NCI-H128 (cell line): Measurements from ENCODE around the gene FOXD2.

ENCODE experiments used
- DNase-seq: peaks from one replicate; lab custom pipeline; 2025; ENCODE audit not compliant: unreplicated experiment; lab: John Stamatoyannopoulos, UW

Gene FOXD2

DNA sequence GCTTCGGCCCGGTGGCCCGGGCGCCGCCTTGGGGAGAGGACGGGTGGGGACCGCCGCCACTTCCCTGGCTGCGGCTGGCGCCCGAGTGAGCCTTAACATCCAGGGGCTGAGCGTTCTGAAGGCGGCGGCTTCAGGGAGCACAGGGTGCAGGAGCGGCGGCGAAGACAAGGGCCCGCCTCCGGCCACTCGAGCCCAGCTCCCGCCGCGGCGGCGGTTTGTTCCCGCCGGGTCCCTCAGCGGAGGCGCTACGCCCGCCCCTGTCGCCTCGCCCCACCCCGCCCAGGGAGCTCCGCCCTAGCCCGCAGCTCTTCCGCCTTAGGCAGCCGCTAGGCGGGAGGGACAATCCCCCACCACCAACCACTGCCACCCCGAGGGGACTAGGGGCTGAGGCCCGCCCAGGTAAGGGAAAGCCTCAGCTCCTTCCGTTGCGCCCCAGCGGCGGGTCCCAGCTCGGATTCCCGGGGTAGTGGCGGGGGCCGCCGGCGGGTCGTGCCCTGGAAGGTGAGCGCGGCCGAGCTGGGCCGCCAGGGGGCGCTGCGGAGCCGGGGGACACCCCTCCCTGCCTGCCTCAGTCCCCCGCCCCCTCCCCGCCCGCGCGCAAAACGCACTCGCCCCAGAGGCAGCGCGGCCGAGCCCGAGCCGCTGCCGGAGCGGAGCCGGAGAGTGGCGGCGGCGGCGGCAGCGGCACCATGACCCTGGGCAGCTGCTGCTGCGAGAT lies at the start of gene FOXD2:
Gene FOXD2 (plus strand): TSS at position 598 of the 718 bp plus-strand sequence. CDS start 92 bp downstream, at position 690.
- DNase-seq, result peak; percentile 96

DNA sequence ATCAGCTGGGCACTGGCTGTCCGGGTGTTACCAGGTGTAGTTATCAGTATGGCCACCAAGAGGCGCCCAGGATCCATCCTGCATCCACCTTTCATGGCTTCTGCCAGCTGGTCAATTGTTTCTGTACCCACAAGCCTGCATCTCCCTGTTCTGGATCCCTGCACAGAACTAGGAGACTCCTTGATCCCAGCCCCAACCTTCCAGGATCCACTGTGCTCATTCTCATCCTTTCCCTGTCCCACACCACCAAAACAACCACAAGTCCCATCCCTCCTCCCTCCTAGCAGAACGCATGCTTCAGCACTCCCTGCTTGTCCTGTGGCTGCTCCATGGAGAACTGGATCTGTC lies 49.0 kb upstream of the FOXD2 start:
- peak; percentile 19 for DNase-seq

DNA sequence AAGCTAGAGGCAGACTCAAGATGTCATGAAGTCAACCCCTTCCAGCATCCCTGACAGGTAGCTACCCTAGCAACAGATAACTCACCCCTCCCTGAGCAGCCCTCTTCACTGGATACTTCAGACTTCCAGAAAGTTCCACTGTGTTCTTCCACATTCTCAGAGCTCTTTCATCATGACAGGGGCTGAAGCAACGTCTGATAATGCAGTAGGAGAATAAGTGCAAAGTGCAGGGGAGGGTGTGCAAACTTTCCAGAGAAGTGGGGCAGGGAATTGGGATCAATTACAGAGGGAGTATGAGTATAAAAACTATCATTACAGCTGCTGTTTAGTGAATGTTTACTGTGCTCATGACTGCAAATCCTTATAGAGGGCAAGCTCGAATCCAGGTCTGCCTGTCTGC lies 48.1 kb upstream of the FOXD2 start:
- no peak for DNase-seq

DNA sequence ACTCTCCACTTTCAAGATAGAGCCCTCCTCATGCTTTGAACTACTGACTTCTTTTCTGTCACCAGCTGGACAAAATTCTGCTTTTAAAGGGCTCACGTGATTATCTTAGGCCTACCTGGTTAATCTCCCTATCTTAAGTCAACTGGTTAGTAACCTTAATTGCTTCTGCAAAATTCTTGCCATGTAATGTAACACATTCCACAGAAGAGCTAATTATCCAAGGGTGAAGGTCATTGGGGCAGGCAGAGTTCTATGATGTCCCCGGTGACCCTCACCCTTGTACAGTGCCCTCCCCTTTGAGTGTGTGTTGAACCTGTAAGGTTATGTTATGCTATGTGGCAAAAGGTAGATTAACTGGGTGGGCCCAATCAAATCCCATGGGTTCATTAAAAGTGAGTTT lies 47.0 kb upstream of the FOXD2 start:
- no peak for DNase-seq

DNA sequence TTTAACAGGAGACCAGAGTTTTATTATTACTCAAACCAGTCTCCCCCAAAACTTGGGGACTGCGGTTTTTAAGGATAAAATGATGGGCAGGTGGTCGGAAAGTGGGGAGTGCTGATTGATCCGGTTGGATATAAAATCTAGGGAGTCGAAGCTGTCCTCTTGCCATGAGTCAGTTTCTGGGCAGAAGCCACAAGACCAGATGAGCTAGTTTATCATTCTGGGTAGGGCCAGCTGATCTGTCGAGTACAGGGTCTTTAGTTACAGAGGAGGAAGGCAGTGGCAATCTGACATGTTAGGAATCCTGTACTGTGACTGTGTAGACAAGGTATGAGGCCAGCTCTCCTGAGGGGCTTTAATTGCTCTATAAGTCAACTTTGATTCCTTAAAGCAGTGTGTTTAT lies 44.7 kb upstream of the FOXD2 start:
- DNase-seq, result no peak

DNA sequence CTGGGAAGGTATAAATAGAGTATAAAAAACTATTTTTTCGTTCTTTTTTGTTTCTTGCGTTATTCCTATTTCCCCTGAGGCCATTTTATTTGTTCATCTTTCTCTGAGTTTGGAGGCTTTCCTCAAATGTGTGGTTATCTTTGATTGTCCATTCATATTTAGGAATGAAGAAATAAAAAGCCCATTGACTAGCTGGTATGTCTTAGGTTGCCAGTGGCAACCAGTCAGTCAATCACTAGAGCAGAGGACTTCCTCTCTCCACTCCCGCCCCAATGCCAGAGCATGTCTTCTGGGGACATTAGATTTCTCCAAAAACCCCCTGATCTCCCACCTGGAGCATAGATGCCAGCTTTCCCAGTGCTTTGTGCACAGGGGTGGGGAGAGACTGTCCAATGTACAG lies 42.4 kb upstream of the FOXD2 start:
- no peak for DNase-seq

DNA sequence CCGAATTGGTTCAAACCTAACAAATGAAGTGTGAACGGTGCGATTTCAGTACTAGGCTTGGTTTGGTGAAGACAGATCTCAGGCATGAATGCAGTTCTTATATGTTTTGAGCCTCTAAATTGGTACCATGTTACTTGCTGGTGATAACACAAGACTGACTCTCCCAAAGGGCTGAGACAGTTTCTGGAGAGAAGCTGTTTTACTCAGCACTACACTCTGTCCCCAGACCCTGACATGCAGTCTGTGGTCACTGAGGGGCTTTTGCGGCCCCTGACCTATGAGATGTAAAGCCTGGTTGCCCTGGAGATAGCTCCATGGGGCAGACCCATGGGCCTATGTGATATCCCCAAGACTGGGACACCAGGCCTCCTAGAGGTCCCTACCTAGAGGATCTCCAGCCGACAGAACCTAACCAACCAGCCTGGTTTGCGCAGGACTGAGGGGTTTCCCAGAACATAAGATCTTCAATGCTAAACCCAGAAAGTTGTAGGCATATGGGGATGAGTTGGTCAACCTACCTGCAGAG lies 41.1 kb upstream of the FOXD2 start:
- no peak for DNase-seq

DNA sequence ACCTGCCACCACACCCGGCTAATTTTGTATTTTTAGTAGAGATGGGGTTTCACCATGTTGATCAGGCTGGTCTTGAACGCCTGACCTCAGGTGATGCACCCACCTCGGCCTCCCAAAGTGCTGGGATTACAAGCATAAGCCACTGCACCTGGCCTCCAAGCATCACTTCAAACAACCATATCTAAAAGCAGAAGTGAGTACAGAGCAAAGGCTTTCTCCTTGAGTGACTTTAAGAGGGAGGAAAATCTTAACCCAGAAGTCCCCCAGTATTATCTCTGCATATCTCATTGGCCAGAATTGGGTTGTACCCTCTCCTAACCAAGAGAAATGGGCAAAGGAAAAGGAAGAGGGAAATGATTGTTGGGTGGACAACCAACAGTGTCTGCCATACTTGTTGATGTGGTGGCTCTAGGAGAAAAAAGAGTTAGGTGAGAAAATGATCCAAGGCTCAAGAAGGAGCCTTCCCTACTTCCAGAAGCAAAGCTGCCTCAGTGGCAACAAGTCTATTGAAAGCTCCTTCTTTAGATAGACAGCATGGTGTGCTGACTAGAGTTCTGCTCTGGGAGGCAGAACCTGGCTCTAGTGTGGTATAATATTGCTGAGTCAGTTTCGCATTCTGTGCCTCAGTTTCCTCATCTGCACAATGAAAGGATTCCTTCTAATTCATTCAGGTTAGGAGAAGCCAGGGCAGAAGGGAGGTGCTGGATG lies 38.6 kb upstream of the FOXD2 start:
- no peak for DNase-seq

DNA sequence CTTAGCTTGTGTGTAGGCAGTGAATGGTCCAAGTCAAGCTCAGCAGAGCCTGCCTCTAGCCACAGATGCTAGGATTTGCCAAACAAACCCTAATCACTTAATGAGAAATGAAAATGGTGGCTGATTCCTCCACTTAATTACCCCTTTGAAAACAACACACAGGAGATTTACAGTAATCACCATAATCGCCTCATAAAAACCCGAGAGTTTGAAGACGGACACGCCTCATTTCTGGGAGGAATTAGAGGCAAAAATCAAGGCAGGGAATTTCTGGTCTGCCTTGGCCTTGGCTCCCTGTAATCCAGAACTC lies 38.0 kb upstream of the FOXD2 start:
- no peak for DNase-seq

DNA sequence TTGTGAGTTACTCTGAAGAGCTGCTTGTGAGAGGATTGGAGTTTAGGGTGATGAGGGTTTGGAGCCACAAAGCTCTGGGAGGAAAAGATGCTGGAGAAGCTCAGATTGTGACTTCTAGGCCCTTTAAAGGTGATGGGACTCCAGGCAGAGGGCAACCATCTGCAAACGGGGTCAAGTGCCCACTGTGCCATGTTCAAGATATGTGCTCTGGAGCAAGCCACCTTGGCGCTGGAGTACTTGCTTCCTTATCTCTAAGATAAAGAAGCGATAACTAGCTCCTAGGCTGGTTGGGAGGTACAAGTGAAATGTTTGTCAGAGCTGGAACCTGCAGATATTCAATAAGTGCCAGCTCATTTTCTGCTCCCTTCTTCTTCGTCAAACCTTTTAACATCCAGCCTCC lies 36.1 kb upstream of the FOXD2 start:
- DNase-seq, result no peak

DNA sequence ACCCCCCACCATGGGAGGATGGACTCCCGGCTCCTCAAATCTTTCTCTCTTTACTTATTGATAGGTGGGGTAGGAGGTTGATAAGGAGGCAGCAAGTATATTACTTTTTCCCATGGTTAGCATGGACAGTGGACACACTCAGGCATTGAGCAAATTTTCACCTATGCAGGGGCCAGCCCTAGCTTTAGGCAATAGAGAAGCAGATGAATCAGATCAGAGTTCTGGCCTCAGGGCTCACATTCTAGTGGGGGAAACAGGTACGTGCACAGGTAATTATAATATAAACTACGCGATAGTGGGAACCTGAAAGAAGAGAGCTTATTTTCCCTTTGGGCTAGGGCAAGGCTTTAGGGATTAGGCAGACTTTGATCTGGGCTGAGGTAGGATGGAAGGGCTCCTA lies 35.3 kb upstream of the FOXD2 start:
- DNase-seq, result no peak

DNA sequence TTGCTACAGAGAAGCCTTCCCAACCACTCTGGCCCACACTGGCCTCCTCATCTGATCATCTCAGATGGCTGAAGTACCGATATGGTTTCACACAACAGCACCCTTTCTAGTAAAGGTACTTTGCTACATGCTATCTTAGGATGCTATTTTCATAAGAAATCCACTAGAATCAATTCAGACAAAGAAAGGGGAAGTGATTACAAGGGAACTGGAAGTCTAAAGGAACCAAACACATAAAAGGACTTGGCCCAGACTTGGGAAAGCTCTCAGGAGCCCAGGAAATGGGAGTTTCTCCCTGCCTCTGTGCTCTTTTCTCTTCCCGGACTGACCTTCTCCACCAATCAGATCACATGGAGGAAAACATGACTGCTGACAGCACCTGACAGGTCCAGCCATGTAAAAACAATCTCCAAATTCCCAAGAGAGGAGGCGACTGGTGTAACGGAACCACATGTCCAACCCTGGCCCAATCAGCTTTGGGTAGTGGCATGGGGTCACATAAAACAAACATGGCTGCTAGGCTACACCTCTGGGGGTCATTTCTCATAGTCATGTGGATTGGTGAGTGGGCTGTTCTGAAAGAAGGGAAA lies 34.4 kb upstream of the FOXD2 start:
- DNase-seq, result no peak

DNA sequence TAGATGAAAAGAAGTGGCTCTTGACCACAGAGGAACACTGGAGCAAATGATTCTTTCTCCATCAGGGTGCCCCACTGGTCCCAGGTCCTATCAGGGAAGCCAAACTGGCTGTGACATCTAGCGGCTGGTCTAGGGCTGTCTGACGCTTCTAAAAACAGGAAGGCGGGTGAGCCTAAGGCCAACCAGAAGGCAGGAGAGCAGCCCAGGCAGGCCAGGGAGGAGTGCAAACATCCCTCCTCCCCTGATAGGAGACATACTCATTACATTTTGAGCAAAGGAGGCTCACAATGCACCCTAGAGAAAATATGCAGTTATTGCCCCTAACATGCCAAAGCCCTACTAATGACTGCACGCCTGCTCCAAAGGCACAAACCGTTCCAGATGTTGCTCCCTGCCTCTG lies 32.1 kb upstream of the FOXD2 start:
- DNase-seq, result no peak

DNA sequence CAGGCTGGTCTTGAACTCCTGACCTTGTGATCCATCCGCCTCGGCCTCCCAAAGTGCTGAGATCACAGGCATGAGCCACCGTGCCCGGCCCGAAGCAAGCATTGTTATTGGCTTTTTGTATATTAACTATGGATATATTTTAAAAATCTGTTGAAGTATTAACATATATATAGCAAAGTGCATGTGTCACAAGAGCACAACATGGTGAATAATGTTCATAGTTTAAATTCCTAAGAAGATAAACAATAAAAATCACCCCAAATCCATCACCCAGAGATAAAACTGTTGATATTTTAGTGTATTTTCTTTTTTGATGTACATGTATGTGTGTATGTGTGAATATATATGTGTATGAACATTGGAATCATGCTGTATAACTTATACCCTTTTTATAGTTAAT lies 30.9 kb upstream of the FOXD2 start:
- DNase-seq, result no peak

DNA sequence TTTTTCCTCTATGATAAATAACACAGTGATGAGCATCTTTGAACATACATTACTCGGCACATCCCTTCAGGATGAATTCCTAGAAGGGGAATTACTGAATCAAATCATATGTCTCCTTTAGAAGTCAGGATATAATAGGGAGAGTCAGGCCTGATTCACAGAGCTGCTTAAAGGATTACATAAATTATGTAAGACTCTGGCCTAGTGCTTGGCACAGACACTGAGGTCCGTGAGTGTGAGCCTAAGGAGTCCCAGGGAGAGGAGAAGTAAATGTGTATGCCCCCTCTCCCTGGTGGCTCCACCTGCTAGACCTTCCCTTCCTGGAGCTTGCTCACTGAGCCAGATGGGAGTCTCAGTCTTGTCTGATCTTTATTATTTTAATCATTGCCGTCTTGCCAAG lies 30.4 kb upstream of the FOXD2 start:
- no peak for DNase-seq

DNA sequence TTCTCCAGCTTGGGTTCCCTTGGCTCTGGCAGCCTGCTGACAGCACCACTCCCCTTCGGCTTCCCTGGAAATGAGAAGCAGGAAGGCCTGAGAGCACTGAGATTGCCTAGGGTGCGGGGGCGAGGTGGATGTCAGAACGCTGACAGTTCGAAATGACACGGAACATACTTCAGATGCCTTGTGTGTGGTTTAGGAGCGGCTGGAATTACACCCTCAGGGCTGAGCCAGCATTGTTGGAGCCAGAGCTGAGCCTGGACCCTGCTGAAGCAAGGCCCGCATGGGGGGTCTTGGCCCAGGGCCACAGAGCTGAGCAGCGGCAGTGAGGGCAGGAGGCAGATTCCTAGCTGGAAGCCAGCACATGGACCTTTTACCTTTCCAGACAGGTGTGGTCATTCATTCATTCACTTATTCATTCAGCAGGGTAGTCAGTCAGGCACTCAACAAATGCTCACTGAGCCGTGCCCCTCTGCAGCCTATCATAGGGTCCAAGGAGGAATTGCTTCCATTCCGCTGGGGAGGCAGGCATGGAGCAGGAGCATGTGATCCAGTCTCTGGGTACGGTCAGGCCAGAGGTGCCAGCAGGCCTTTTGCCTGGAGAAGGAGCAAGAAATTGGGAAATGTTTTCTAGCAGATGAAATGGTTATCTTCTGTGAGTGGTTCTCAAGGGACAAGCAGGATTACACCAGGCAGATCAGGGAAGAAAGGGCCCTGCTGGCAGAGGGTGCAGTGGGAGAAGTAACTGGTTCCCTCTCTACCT lies 28.4 kb upstream of the FOXD2 start:
- no peak for DNase-seq

DNA sequence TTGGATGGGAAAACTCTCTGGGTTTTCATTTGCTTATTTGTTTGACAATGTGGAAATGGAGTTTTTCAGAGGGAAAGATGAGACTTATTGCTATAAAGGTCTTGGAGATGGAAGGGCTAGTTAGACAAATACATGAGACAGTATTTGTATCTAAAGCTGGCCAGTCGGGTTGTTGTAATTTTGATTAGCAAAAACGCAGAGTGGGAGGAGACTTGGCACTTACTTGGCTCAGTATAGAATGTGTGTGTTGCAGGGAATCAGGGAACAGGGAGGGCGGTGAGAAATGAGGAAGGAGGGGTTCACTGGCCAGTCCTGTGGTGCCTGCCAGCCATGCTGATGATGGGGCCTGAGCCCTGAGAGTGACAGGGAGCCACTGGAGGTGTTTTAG lies 27.8 kb upstream of the FOXD2 start:
- DNase-seq, result no peak

DNA sequence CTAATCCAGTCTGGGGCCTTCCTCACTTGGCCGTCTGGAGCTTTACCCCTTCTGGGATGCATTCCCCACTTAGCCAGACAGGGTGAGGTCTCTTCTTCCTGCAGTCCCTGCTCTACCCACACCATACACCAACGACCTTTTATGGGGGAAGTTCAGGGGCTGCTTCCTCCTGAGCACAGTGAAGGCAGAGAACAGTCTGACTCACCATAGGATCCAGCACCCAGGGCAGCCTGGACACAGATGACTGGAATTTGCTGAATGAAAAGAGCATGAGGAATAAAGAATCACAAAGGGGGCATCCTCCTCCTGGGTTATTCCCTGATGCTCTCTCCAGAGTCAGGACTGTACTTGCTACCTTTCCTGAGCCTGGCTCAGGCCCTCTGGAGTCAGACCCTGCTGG lies 26.4 kb upstream of the FOXD2 start:
- no peak for DNase-seq

DNA sequence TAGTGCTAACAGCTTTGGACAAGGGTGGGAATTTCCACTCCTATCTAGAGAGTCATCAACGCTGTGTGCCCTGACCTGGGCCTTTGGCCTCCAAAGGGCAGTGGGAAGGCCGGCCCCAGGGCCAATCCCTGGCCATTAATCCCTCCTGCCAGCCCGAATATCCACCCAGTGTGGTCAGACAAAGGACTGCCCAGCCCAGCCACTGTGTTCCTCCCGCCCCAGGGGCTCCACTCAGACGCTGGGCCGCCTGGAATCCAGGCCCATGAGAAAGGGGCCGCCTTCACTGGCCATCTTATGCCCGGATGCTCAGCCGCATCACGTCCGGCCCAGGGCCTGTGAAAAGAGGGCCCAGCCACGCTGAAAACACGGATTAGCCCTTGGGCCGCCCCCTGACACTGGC lies 25.4 kb upstream of the FOXD2 start:
- no peak for DNase-seq

DNA sequence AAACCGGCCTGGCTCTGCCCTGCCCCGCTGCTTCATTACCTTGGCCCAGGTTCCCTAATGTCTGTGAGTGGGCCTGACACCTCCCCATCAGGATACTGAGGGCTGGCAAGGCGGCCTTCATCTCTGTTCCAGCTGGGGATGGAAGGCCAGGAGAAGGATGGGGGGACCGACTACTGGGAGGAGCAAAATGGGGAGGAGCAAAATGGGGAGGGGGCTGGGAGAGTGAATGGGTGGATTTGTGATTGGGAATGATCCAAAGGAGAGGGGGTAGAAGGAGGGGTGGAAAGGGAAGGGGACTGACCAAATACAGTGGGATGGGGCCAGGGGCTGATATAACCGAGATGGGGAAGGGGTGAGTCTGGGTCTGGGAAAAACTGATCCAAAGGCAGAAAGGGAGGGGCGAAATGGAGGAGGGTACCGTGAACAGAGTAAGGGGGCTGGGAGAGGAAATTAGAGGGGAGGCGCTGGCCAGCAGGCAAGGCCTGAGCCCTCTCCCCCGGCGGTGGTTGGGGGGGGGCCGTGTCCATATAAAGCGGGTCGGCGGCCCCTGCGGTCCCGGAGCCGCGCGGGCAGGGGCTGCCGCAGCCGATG lies 22.0 kb upstream of the FOXD2 start, which contains the start of gene FOXE3:
Gene FOXE3 (plus strand): TSS at position 558 of the 591 bp plus-strand sequence. CDS start 31 bp downstream, at position 589.
- no peak for DNase-seq
